ENCODE measurements around the gene ITPKC. TPM values are rescaled to one million over a fixed set of nuclear protein-coding genes. Genes with fewer than 3 reads are reported as not detected.
A peak's percentile ranks its signal among the peaks of the same experiment; 100 is the strongest.

The ITPKC gene
- total RNA-seq, 1 donor from 2014 or later = 51.6 TPM

DNA sequence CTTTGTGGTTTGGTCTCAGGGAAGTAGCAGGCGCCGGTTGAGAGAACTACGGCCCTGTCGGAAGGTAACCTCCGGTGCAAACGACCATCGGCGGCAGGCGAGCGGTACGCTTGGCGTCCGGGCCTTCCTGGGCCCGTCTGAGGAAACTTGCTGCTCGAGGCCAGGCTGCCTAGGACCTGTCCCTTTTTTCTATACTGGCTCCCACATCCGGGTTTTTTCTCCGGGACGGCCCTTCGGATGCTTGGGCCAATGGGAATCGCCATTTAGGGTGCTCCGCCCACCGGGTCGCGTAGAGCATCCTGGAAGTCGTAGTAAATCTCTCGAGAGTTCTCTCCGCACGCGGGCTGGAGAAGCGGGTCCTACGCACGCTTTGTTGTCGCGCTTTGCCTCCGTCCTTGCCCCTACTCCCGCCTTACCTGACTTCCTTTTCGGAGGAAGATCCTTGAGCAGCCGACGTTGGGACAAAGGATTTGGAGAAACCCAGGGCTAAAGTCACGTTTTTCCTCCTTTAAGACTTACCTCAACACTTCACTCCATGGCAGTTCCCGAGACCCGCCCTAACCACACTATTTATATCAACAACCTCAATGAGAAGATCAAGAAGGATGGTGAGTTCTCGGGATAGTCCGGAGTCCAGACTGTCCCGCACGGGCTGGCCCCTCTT is 34.1 kb downstream of the ITPKC start, which contains the start of gene SNRPA:
TSS of gene SNRPA (plus strand) at position 330 of the 664 bp plus-strand sequence. CDS start at position 536, 206 bp downstream.
- H3K27me3 ChIP-seq = no peaks in the 10 kb centered on the region
- H3K4me3 ChIP-seq = peak within 1 kb of the TSS; percentile 63
- peak within 1 kb of the TSS; percentile 92 for H3K27ac ChIP-seq
- ATAC-seq (peak; percentile 83), DNase-seq (peak; percentile 98)
- intact Hi-C loops (cut with DNase I) = no loop called here
- TF ChIP-seq, protein P1, sequence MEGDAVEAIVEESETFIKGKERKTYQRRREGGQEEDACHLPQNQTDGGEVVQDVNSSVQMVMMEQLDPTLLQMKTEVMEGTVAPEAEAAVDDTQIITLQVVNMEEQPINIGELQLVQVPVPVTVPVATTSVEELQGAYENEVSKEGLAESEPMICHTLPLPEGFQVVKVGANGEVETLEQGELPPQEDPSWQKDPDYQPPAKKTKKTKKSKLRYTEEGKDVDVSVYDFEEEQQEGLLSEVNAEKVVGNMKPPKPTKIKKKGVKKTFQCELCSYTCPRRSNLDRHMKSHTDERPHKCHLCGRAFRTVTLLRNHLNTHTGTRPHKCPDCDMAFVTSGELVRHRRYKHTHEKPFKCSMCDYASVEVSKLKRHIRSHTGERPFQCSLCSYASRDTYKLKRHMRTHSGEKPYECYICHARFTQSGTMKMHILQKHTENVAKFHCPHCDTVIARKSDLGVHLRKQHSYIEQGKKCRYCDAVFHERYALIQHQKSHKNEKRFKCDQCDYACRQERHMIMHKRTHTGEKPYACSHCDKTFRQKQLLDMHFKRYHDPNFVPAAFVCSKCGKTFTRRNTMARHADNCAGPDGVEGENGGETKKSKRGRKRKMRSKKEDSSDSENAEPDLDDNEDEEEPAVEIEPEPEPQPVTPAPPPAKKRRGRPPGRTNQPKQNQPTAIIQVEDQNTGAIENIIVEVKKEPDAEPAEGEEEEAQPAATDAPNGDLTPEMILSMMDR (IDR thresholded peaks at IDR 0.05) = no peak
- H3K9me3 ChIP-seq = no peaks in the 10 kb centered on the region
- peaks cover 9% of the 10 kb centered on the region for H3K36me3 ChIP-seq
- H3K4me1 ChIP-seq = peaks cover 58% of the 10 kb centered on the region

DNA sequence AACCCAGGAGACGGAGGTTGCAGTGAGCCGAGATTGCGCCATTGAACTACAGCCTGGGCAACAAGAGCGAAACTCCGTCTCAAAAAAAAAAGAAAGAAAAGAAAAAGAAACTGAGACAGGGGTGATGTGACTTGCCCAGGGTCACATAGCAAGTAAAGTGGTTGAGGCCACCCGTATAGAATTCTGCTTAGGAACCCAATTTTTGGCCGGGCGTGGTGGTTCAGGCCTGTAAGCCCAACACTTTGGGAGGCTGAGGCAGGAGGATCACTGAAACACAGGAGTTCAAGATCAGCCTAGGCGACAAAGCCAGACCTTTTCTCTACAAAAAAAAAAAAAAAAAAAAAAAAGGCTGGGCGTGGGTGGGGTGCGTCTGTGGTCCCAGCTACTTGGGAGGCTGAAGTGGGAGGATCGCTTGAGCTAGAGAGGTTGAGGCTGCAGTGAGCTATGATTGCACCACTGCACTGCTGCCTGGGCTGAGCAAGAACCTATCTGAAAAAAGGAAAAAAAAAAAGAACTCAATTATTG is 35.4 kb downstream of the ITPKC start:
- TF ChIP-seq, protein P1 (IDR thresholded peaks at IDR 0.05) = no peak
- ATAC-seq (no peak), DNase-seq (no peak)
- intact Hi-C loops (cut with DNase I) = no loop called here
- peak overlapping the region; percentile 92 for H3K27ac ChIP-seq
- no peaks in the 10 kb centered on the region for H3K27me3 ChIP-seq
- peak overlapping the region; percentile 63 for H3K4me3 ChIP-seq
- peaks cover 65% of the 10 kb centered on the region for H3K4me1 ChIP-seq
- H3K36me3 ChIP-seq = peaks cover 21% of the 10 kb centered on the region
- H3K9me3 ChIP-seq = no peaks in the 10 kb centered on the region

DNA sequence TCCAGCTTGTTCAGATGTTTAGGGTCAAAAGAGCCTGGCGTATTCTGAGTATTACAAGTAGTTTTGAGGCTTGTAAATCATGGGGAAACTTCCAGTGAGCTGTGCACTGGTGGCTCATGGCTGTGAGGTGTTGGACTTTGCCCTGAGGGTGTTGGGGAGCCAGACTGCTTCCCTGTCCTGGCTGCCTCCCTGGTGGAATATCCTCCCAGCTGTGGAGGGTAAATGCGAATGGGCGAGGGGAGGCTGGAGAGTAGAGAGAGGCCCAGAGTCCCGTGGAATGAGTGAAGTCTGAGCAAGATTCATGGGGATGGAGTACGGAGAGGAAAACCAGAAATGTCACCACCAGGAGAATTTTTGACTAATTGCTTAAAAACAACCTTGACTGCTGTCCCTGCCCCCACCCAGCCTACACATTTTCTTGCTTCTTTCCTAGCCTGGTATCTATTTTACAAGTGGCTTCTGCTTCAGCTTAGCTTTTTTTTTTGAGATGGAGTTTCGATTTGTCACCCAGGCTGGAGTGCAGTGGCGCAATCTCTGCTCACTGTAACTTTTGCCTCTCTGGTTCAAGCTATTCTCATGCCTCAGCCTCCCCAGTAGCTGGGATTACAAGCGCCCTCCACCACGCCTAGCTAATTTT is 37.8 kb downstream of the ITPKC start:
- H3K27me3 ChIP-seq = no peaks in the 10 kb centered on the region
- peak overlapping the region; percentile 32 for H3K4me3 ChIP-seq
- intact Hi-C loops (cut with DNase I) = no loop called here
- peaks cover 45% of the 10 kb centered on the region for H3K36me3 ChIP-seq
- ATAC-seq (no peak), DNase-seq (no peak)
- TF ChIP-seq, protein P1 (IDR thresholded peaks at IDR 0.05) = no peak
- peaks cover 48% of the 10 kb centered on the region for H3K4me1 ChIP-seq
- H3K27ac ChIP-seq = peak overlapping the region; percentile 65
- no peaks in the 10 kb centered on the region for H3K9me3 ChIP-seq

DNA sequence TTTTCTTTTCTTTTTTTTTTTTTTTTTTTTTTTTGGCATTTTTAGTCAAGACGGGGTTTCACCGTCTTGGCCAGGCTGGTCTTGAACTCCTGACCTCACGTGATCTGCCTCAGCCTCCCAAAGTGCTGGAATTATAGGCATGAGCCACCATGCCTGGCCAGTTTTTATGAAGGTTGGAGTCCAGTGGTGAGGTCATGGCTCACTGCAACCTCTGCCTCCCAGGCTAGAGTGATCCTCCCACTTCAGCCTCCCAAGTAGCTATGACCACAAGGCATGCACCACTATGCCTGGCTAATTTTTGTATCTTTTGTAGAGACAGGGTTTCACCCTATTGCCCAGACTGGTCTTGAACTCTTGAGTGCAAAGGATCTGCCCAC is 38.3 kb downstream of the ITPKC start:
- H3K4me3 ChIP-seq = no peak overlapping the region
- no peaks in the 10 kb centered on the region for H3K9me3 ChIP-seq
- no peaks in the 10 kb centered on the region for H3K27me3 ChIP-seq
- ATAC-seq (no peak), DNase-seq (no peak)
- TF ChIP-seq, protein P1 (IDR thresholded peaks at IDR 0.05) = no peak
- intact Hi-C loops (cut with DNase I) = no loop called here
- H3K27ac ChIP-seq = no peak overlapping the region
- peaks cover 50% of the 10 kb centered on the region for H3K36me3 ChIP-seq
- H3K4me1 ChIP-seq = peaks cover 46% of the 10 kb centered on the region

DNA sequence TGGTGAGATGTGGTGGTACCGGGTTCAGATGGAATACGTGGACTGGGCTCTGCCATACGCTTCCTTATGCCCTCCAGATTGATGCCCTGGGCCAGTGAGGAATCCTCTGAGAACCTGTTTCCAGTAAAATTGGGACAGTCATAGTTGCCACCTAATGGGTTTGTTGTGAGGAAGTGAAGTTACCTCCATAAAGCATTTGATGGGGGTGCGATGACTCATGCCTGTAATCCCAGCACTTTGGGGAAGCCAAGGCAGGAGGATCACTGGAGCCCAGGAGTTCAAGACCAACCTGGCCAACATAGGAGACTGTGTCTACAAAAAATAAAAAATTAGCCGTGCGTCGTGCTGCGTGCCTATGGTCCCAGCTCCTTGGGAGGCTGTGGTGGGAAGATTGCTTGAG is 38.9 kb downstream of the ITPKC start:
- no peak overlapping the region for H3K4me3 ChIP-seq
- H3K36me3 ChIP-seq = peaks cover 56% of the 10 kb centered on the region
- ATAC-seq = no peak

More for the DNA sequence above, 38.9 kb downstream of the ITPKC start:
- intact Hi-C loops (cut with DNase I) = no loop called here
- Histone ChIP-seq H3K27me3 (no peaks in the 10 kb centered on the region), H3K9me3 (no peaks in the 10 kb centered on the region), H3K4me1 (peaks cover 46% of the 10 kb centered on the region), H3K27ac (no peak overlapping the region)
- TF ChIP-seq, protein P1 (IDR thresholded peaks at IDR 0.05) = no peak
- no peak for DNase-seq
